Epidermal melanocyte (primary cell): ENCODE measurements around the gene TANGO2.

Experiments used
- DNase-seq: peaks from one replicate; pipeline ENCODE4 v3.0.0; 2011; ENCODE audit warnings: low spot score; ENCODE audit not compliant: insufficient read length

Gene TANGO2

GRCh38 chr22:20011993-20012740 is 8.7 kb upstream of the TANGO2 start:
- no peak for DNase-seq

GRCh38 chr22:20012741-20013331 is 8.1 kb upstream of the TANGO2 start:
- no peak for DNase-seq

DNA sequence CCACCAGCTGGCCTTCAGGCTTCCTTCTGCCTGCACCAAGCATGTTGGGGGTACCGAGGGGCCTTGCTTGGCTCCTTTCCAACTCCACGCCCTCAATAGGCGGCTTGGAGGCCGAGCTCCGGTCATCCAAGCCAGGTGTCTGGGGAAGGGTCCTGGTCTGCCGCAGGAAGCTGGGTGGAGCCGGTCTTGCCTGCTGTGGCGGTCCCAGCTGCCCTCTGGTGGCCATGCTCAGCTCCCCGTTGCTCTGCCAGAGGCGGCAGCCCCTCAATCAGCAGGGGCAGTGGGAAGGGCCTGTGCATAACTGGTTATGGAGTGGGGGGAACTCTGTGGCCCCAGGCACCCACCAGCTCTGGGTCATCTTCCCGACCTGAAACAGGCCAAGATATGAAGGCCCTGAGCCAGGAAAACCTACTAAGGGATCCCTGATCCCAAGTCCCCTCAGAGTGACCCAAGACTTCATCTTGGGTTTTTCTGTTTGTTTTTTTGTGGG is 7.5 kb upstream of the TANGO2 start:
- peak; percentile 46 for DNase-seq

GRCh38 chr22:20014526-20015186 is 6.3 kb upstream of the TANGO2 start:
- DNase-seq, result no peak

DNA sequence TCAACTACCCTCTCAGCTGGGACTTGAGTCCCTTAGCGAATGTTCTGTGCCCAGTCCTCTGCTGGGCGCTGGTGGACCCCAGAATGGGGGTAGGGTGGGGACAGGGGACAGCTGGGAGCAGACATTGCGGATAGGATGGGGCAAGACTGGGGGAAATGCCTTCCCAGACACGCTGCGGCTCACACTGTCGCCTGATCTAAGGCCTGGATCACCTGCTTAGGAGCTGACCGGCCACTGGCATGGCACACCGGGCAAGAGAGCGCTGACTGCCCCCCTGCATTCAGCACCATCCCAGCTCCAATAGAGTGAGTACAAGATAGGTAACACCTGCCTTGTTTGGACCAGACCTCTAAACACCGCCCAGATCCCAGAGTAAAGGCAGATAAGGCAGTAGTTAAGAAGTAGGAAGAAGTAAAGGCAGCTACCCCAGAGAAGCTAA is 5.7 kb upstream of the TANGO2 start:
- no peak for DNase-seq

DNA sequence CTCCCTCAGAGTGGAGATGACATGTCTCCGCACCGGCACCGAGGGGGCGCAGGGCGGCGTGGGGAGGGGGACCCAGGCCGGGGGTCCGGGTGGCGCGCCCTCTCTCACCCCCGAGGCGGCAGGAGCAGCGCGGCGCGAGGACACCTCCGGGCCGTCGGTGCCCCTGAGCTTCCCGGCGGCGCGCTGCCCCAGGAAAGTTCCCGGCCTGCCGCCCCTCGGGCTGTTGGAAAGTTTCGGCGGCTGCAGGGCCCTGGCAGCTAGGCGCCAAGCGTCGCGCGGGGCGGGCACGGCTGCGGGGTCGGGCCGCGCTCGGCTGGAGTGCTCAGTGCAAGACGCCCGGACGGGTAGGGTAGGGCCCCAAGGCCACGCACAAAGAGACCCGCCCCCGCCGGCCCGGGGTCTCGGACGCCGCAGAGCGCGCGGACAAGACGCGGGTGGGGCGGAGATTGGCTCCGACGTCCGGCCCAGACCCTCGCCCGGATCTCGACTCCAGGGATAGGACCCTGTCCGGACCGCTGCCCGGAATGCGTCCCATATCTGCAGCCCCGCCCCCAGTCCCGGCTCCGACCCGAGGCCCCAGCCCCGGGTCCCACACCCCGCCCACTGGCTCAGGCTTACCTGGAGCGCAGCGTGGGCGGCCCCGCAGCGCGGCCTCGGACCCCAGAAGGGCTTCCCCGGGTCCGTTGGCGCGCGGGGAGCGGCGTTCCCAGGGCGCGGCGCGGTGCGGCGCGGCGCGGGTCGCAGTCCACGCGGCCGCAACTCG is 4.8 kb upstream of the TANGO2 start:
- no peak for DNase-seq

DNA sequence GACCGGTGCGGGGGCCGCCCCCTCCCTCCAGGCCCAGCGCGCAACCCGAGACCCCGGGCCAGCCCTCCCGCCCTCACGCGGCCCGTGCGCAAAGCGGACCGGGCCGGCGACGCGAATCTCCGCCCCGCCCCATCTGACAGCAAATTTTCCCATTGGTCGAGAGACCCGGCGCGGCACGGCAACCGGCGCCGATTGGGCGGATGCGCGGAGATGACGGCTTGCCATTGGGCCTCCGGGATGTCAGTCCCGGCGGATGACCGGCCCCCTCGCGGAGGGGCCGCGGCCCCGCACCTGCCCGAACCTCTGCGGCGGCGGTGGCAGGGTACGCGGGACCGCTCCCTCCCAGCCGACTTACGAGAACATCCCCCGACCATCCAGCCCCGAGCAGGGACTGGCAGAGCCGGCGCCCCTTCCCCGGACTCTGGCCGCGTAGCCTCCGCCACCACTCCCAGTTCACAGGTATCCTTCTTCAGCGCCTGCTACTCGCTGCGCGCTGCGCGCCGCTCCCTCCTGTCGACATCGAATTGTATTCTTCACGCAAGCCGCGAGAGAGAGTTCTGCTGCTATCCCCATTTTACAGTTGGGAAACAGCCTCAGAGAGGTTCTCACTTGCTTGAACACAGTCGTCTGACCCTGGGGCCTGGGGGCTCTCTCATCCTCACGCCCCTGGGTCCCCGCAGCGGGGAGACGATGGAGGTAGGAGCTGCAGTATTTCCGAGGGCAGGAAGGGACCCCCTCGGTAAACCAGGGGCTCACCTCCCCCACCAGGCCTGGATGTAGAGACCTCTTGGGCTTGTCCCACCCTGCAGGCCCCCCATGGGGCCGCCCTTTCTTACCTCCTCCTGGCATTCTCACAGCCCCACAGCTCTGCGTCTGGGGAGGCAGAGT is 3.9 kb upstream of the TANGO2 start, which contains the start of gene ARVCF:
Gene ARVCF (minus strand): TSS at position 90 of the 888 bp plus-strand sequence. CDS start 26,029 bp downstream, outside the sequence.
- DNase-seq, result peak; percentile 99

DNA sequence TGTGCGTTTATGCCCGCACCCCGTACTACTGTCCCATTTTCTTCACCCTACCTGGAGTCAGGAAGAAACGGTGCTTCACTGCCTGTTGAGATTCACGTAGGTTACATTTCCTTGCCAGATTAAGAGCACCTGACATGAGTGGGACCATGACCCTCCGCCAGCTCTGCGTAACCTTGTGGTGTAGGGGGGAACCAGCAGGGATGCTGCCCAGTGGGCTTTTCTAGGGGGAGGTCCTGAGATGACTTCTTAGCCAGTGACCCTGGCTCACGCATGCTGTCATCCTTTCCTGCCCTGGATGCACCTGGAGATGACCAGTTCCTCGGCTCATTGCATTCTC is 3.3 kb upstream of the TANGO2 start:
- DNase-seq, result no peak

DNA sequence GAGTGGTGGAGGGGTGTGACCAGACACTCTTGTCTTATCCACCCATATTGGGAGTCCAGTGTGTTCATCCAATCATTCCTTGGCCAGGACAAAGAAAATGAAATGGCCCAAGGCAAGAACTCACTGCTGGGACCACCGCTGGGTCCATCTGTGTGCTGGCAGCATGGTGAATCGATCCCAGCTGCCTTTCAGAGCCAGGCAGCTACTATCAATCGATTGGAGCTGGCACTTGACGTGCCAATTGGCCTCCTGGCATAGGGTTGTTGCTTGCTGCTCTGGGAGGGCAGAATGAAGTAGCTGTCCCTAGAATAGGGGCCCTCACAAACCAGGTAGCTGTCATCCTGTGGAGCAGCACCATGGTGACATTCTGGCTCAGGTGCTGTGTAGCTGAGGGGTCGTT is 2.9 kb upstream of the TANGO2 start:
- DNase-seq, result no peak

- no peak for DNase-seq
Measured at GRCh38 chr22:20019661-20020532, 1.0 kb upstream of the TANGO2 start.

DNA sequence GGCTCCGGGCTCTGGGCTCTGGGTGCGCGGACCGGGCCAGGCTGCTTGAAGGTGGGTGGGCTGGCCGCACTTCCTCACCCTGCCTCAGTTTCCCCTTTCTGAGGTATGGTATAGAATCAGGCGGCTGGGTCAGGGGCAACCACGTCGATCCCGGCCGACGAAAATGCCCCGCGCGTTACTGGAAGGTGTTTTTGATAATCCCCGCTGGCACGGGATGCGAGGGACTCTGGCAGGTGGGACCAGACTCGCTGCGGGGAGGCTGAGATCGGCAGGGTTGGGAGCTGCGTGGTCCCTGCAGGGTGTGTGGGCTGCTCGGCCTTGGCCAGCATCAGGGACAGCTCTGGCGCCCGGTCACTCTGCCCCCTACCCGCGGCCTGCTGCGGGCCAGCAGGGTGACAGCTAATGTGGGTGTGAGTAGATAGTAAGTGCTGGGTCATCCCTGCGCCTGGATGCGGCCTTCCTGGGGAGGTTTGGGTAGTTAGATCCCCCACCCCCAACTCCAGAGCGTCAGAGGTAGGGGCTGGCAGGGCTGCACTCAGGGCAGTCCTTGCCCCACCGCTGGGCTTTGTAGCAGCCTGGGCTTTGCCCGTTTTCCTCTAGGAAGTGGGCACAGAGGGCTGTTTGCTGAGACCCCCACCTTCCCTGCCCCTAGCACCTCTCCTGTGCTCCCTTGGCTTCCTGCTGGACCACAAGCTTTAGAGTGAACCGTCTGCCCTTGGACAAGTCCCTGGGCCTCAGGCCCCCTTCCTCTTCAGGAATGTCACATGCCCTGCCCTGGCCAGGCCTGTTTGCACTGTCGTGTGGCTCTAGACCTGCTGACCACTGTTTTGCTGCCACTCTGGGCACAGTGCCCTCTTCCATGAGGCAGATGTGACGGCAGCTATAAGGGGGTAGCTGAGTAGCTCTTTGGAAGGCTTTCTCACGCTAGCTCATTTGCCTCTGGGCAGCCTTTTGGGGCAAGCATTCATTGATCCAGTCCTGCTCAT is 579 bp downstream of the TANGO2 start:
- peak; percentile 63 for DNase-seq

DNA sequence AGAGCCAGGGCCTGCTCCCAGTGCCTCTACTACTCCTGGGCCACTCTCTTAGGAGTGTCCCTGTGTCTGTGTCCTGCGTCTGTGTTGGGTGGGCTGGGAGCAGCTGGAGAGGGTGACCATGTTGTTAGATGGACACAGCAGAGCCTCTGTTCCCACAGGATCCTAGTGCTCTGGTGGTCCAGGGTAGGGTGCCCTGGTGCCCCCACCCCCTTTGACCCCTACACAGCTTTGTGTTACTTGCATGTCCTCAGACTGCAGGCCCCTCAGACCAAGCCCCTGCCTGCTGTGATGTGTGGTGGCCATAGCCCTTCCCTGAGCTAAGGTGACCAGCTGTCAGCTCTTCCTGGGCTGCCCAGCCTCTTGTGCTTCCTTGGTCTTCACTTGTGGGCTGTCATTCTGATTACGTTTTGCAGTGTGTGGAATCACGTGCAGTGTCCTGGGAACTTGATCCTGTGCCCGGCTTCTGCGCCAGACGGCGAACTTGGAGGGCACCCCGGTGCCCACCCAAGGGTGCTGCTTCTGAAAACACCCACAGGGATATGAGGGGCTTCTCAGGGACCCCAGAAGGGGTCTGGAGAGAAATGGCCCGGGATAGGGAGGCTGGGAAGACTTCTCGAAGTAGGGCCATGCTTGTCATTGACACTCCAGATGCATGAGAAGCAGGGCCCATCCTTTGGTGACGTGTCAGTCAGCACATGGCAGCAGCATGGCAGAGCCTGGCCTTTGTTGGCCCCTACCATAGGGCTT is 1.5 kb downstream of the TANGO2 start:
- no peak for DNase-seq

- no peak for DNase-seq
Measured at GRCh38 chr22:20022978-20023613, 2.2 kb downstream of the TANGO2 start.

DNA sequence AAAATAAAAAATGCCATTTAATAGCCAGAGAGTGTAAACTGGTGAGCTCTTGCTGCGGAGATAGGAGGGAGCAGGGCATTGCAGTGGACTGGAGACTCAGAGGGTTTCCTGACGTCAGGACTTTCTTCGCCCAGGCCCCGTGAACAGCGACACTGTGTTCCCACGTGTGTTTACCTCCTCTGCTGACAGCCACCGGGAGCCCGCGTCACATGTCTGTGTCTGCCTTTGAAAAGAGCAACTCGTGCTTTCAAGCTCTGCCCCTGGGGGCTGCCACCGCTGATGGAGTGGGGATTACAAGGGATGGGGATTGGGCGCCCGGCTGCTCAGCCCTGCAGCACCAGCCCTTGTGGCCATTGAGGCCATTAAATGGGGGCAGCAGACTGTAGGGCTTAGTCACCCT is 3.3 kb downstream of the TANGO2 start:
- DNase-seq, result no peak

GRCh38 chr22:20024650-20025397 is 3.9 kb downstream of the TANGO2 start:
- DNase-seq, result no peak

GRCh38 chr22:20025401-20026203 is 4.7 kb downstream of the TANGO2 start:
- DNase-seq, result no peak
